Forelimb muscle (tissue), 1 donor: Measurements from ENCODE around the gene GSC2. TPM values are rescaled to one million over a fixed set of nuclear protein-coding genes. Genes with fewer than 3 reads are reported as not detected.
"Not testable (repeated sequence)": the region's sequence is repeated elsewhere in the genome, so short reads cannot be mapped to it uniquely, and the experiment has no call there.

ENCODE experiments used
- DNase-seq: peaks from one replicate; pipeline ENCODE4 v3.0.0-alpha.2; 2013; ENCODE audit warnings: low read depth
- polyA plus RNA-seq: library from polyadenylated mRNA; unstranded; fragments of 120-200 nt; gene quantifications from one replicate; pipeline ENCODE4 v1.2.1, GENCODE V29; 2013; ENCODE audit not compliant: insufficient read length

The GSC2 gene
- polyA plus RNA-seq, 1 donor = not detected

DNA sequence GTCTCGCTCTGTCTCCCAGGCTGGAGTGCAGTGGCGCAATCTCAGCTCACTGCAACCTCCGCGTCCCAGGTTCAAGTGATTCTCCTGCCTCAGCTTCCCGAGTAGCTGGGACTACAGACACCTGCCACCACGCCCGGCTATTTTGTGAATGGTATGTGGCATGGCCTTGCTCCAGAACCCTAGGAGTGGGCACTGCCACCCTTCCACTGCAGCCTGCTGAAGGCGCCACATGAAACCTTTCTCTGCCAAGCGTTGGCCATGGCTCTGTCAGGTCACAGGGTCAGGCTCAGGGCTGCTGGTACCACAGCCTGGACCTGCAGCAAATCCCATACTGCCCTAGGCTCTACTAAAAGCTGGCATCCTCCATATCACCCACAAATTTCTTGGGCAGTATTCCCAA lies 6.0 kb upstream of the GSC2 start:
- not testable (repeated sequence) for DNase-seq

DNA sequence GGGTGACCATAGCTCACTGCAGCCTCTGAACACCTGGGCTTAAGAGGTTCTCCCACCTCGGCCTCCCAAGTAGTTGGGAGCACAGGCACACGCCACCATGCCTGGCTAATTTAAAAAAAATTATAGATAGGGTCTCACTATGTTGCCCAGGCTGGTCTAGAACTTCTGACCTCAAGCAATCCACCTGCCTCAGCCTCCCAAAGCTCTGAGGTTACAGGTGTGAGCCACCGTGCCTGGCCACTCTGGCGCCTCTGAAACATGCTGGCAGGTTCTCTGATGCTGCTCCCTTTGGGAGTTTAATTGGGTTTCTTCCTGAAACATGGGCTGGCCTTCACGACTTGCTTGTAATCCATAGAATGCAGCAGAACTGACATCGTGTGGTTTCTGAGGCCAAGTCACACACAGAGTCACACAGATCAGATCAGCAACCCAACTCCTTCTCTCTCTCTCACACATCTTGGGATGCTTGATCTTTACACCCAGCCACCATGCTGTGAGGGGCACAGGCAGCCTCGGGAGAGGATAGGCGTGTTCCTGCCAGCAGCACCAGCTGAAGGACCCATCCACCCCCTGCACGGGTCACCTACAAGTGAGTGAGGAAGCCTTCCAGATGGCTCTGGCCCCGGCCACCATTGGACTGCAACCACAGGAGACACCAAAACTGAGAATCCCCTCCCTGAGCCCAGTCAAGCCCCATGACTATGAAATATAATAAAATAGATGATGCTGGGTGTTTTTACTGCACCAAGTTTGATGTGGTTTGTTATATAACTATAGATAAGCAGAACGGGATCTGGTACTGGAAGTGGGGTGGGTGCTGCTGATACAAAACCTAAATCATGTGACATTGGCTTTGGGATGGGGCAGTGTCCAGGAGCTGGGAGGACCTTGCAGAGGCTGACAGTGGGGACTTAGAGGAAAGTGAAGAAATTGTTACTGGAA lies 3.1 kb upstream of the GSC2 start:
- no peak for DNase-seq

- no peak for DNase-seq
These were observed 1.5 kb upstream of the GSC2 start for GRCh38 chr22:19151329-19152191.

- DNase-seq = no peak
These were observed 613 bp upstream of the GSC2 start for GRCh38 chr22:19150482-19151328.

GRCh38 chr22:19149047-19149883 lies 827 bp downstream of the GSC2 start:
- DNase-seq = no peak

DNA sequence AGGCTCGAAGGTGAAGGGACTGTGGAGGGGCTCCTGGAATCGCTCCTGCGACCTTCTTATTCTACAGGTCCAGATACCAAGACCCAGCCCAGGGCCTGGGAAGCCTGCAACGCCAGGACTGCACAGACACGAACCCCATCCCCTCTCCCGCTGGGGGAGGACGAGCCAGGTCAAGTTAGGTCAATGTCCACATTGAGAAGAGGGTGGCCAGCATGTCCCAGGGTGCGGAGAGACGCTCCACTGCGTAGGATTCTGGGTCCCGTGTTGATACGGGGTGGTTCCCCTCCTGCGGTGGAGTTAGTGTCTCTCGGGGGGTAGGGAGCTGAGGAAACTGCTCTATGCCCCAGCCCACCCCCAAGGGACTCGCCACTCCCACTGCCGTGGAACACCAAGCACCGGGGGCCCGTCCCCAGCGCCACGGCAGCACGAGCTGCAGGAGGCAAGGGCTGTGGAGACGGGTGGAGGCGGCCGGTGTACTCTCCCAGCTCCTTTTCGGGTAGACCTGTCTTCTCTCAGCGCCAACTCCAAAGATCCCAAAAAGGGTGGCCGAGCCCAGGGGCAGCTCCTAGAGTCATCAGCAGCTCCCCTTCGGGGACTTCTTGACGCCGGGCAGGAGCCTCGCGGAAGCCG lies 1.6 kb downstream of the GSC2 start:
- no peak for DNase-seq

- no peak for DNase-seq
These were observed 2.8 kb downstream of the GSC2 start for GRCh38 chr22:19147195-19147780.

DNA sequence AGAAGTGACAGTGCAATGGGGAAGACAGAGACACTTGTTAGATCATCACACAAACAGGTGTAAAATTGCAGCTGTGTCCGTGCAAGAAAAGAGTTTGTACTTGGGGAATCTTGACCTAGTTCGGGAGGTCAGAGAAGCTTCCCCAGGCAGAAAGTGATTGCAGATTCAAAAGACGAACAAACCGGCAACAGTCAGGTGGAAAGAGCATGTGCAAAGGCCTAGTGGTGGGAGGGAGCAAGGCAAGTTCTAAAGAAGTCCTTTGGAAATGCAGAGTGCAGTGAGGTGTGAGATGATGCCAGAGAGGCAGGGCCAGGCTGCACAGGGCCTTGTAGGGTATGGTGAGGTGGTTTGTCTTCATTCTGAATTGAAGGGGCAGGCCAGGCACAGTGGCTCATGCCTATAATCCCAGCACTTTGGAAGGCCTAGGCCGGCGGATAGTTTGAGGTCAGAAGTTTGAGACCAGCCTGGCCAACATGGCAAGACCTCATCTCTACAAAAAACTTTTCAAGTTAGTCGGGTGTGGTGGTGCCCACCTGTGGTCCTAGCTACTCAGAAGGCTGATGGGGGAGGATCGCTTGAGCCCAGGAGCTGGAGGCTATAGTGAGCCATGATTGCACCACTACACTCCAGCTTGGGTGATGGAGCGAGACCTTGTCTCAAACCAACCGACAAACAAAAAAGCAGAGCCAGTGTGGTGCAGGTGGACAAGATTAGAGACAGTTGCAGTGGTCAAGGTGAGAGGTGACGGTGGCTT lies 3.7 kb downstream of the GSC2 start:
- no peak for DNase-seq

- no peak for DNase-seq
These were observed 6.1 kb downstream of the GSC2 start for GRCh38 chr22:19143967-19144400.

GRCh38 chr22:19143212-19143611 lies 6.9 kb downstream of the GSC2 start:
- DNase-seq = no peak

DNA sequence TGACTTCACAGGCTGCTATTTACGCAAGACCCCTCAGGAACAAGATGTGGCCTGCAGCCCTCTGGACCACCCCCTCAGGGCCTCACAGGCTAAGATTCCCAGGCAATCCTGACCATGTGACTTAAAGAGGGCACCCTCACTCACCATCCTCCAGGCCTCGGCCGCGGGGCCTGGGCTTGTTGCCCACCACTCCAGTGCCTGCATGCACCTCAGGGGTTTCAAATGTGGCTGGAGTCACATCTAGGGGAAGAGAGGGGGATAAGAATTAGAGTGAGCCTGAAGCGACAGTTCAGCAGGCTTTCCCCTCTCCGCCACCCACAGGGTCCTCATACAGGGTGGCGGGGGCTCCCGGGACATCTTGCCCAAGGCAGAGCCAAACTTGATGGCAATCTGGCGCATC lies 7.7 kb downstream of the GSC2 start:
- no peak for DNase-seq

DNA sequence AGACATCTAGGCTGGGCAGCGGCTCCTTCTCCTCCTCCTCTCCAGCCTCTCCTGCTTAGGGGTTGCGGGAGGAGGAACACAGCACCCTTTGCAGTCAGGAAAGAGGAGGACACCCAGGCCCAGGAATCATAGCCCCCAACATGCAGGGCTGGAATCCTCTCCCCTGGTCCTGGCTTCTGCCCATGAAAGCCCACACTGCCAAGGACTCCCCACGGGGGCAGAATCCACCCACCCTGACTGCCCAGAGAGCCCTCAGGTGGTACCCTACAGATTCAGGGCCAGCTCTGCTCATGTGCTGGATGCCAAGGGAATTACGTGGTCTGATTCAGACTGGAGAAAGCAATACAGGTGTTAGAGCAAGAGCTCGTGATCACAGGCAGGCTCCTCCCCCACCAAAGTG lies 10.1 kb downstream of the GSC2 start:
- no peak for DNase-seq

DNA sequence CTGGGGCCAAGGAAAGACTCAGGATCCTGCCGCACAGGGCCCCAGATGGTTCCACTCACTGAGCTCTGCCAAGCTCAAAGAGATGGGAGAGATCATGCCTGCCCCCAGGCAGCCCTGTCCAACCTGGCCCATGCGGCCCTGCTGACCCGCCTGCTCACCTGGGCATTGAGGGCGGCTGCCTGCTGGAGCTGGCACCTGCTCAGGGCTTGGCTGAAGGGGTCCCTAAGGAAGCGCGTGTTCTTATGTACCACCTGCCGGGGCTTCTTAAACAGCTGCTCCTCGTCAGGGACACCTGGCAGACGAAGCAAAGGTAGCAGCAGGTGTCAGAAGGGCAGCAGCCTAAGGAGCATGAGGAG lies 11.1 kb downstream of the GSC2 start:
- DNase-seq = no peak

DNA sequence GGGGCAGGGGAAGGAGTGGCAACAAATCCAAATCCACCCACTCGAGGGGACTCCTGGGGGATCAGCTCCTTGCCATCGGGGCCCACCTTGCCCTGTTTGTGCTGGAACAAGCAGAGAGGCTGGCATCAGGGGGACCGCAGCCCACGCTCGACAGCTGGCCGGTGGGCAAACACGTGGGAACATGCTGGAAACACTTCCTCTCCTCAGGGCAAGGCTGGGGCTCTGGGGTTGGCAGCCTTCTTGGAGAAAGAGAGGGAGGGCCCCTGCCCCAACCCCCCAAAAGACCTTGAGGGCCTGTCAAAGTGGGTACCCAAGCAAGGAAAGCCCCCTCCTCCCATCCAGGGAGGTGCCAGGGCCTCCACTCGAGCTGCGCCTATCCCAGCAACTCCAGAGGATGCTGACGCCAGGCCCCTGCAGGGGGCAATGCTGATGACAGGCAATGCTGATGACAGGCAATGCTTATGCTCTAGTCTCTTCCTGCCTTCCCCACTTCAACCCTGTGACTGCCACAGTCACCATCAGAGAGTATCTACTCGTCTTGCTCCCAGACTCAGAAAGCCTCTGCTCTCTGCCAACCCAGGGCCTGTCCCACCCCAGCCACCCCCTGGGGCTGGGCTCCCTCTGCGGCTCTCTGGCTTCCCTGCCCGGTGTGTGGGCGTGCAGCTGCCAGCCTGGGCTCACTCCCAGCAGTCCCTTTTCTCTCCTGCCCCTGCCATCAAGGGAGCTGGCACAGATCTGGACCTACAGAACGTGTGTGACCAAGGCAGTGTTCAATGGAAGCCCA lies 11.7 kb downstream of the GSC2 start:
- no peak for DNase-seq

- no peak for DNase-seq
These were observed 12.5 kb downstream of the GSC2 start for GRCh38 chr22:19137384-19138216.

DNA sequence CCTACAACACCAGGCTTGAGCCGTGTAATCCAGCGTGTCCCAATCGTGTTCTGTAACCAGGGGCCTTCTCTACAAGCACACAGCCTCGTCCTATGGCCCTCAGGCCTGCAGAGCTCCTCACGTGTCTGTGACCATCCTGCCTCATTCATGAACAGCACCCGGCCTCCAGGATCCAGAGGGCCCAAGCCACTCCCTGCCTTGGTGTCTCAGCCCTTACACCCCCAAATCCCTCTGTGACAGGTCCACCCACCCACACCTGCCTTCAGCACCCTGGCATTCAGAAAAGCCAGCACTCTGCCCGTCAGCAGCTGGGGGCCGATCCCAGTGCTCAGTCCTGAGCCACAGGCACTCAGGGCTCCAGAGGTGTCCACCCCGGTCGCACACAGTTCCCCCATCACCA lies 13.2 kb downstream of the GSC2 start:
- no peak for DNase-seq

- no peak for DNase-seq
These were observed 15.2 kb downstream of the GSC2 start for GRCh38 chr22:19134874-19135273.
